IMR-90 (cell line): ENCODE measurements around the gene P2RX7. TPM values are rescaled to one million over a fixed set of nuclear protein-coding genes. Genes with fewer than 3 reads are reported as not detected.

Experiments
- ATAC-seq: fragments of 200-7000 bp; cut with Tn5 transposase; 2 replicates; pipeline ENCODE4 v1.9.1; 2020; ENCODE audit warnings: low read depth, mild to moderate bottlenecking, moderate library complexity
- BruUV-seq: library from RNA; stranded (reverse); fragments of 400-500 nt; replicated peaks from 2 replicates; lab custom pipeline; 2021; lab: Mats Ljungman, UMichigan
- CTCF ChIA-PET: fragments of 300-600 bp; formaldehyde crosslinking; extraction: SDS; loops from one replicate; lab custom pipeline; 2021; ENCODE audit warnings: antibody characterized with exemption; lab: Yijun Ruan, JAX
- POLR2A ChIA-PET: fragments of 300-600 bp; sonication (Branson Sonifier 250); formaldehyde crosslinking; loops from one replicate; lab custom pipeline; 2022; ENCODE audit warnings: antibody characterized with exemption; ENCODE audit not compliant: unreplicated experiment; lab: Charles Lee
- DNase-seq: peaks from one replicate; pipeline ENCODE4 v3.0.0; 2013
- H2AFZ ChIP-seq: replicated peaks from 2 replicates; pipeline ENCODE3; 2013; ENCODE audit warnings: low read length, mild to moderate bottlenecking; ENCODE audit not compliant: poor library complexity
- H2AK5ac ChIP-seq: 2 replicates; pipeline ENCODE4 v1.6.1; 2013; ENCODE audit warnings: low read depth, low read length, inconsistent platforms
- H2AK9ac ChIP-seq: replicated peaks from 2 replicates; pipeline ENCODE3; 2013; ENCODE audit warnings: mild to moderate bottlenecking, low read depth, low read length, moderate library complexity; ENCODE audit not compliant: poor library complexity
- H2BK120ac ChIP-seq: 2 replicates; pipeline ENCODE4 v1.6.1; 2013; ENCODE audit warnings: low read depth, low read length, inconsistent platforms
- H2BK15ac ChIP-seq: 3 replicates; pipeline ENCODE4 v1.6.1; 2013; ENCODE audit warnings: low read depth, low read length, inconsistent platforms
- H2BK20ac ChIP-seq: 2 replicates; pipeline ENCODE4 v1.6.1; 2013; ENCODE audit warnings: low read depth, mild to moderate bottlenecking, inconsistent platforms, low read length, moderate library complexity
- H2BK5ac ChIP-seq: 2 replicates; pipeline ENCODE4 v1.6.1; 2013; ENCODE audit warnings: mild to moderate bottlenecking, low read depth, low read length, inconsistent platforms; ENCODE audit not compliant: poor library complexity, severe bottlenecking
- H3K14ac ChIP-seq: replicated peaks from 2 replicates; pipeline ENCODE4 v1.6.1; 2013; ENCODE audit warnings: low read depth, low read length, inconsistent platforms
- H3K18ac ChIP-seq: 2 replicates; pipeline ENCODE4 v1.6.1; 2013; ENCODE audit warnings: low read depth, low read length, control low read depth
- H3K23ac ChIP-seq: 2 replicates; pipeline ENCODE4 v1.6.1; 2013; ENCODE audit warnings: low read depth, low read length, inconsistent platforms
- H3K27ac ChIP-seq: 2 replicates; pipeline ENCODE4 v1.5.1; 2013; ENCODE audit warnings: mild to moderate bottlenecking, control low read depth, low read length; ENCODE audit not compliant: insufficient read depth
- H3K27me3 ChIP-seq: 2 replicates; pipeline ENCODE4 v1.6.1; 2013; ENCODE audit warnings: low read length; ENCODE audit not compliant: control insufficient read depth, insufficient read depth
- H3K36me3 ChIP-seq: 2 replicates; pipeline ENCODE4 v1.6.1; 2013; ENCODE audit warnings: low read length, mixed read lengths; ENCODE audit not compliant: control insufficient read depth, insufficient read depth
- H3K4ac ChIP-seq: 2 replicates; pipeline ENCODE4 v1.6.1; 2013; ENCODE audit warnings: low read depth, low read length, inconsistent platforms
- H3K4me1 ChIP-seq: 2 replicates; pipeline ENCODE4 v1.6.1; 2013; ENCODE audit warnings: low read length, mixed read lengths; ENCODE audit not compliant: control insufficient read depth, insufficient read depth
- H3K4me2 ChIP-seq: 2 replicates; pipeline ENCODE4 v1.6.1; 2013; ENCODE audit warnings: low read depth, mild to moderate bottlenecking, control low read depth, low read length, moderate library complexity
- H3K4me3 ChIP-seq: 2 replicates; pipeline ENCODE4 v1.5.1; 2013; ENCODE audit warnings: low read depth, mild to moderate bottlenecking, control low read depth, low read length, moderate library complexity; ENCODE audit not compliant: insufficient read depth
- H3K56ac ChIP-seq: 2 replicates; pipeline ENCODE4 v1.6.1; 2013; ENCODE audit warnings: low read length, inconsistent platforms; ENCODE audit not compliant: insufficient read depth; ENCODE audit errors: extremely low read depth
- H3K79me1 ChIP-seq, 2 experiments: 2 replicates each; pipeline ENCODE4 v1.6.1; 2013; ENCODE audit warnings: low read length in 2 of 2, inconsistent platforms in 1 of 2, low read depth in 1 of 2
- H3K9ac ChIP-seq: 2 replicates; pipeline ENCODE4 v1.6.1; 2013; ENCODE audit warnings: low read depth, low read length, control low read depth
- H3K9me1 ChIP-seq: 2 replicates; pipeline ENCODE4 v1.6.1; 2013; ENCODE audit warnings: low read length, inconsistent platforms; ENCODE audit not compliant: insufficient read depth
- H3K9me3 ChIP-seq: 2 replicates; pipeline ENCODE4 v1.6.1; 2013; ENCODE audit warnings: low read length; ENCODE audit not compliant: control insufficient read depth, insufficient read depth
- H4K20me1 ChIP-seq: 2 replicates; pipeline ENCODE4 v1.6.1; 2013; ENCODE audit warnings: low read length, inconsistent platforms; ENCODE audit not compliant: insufficient read depth
- H4K5ac ChIP-seq: 2 replicates; pipeline ENCODE4 v1.6.1; 2013; ENCODE audit warnings: mild to moderate bottlenecking, low read depth, low read length, control low read depth
- H4K8ac ChIP-seq, 2 experiments: 2 replicates each; pipeline ENCODE4 v1.6.1; 2013; ENCODE audit warnings: low read depth in 2 of 2, low read length in 2 of 2, control low read depth in 1 of 2, inconsistent platforms in 1 of 2
- H4K91ac ChIP-seq: 2 replicates; pipeline ENCODE4 v1.6.1; 2013; ENCODE audit warnings: low read depth, low read length, inconsistent platforms; ENCODE audit not compliant: insufficient read depth
- BHLHE40 ChIP-seq: fragments of 150-350 bp; IDR thresholded peaks from 2 replicates; pipeline ENCODE4 v1.6.1; 2016; ENCODE audit warnings: mild to moderate bottlenecking, low read depth, low read length
- CEBPB ChIP-seq: IDR thresholded peaks from 2 replicates; pipeline ENCODE4 v1.6.1; 2012; ENCODE audit warnings: low read depth, low read length, improper control_type of control experiment
- FOS ChIP-seq: fragments of 150-350 bp; IDR thresholded peaks from 2 replicates; pipeline ENCODE4 v1.6.1; 2016; ENCODE audit warnings: low read depth, low read length
- MAFK ChIP-seq: IDR thresholded peaks from 2 replicates; pipeline ENCODE4 v1.6.1; 2012; ENCODE audit warnings: low read depth, low read length, improper control_type of control experiment
- MAZ ChIP-seq: IDR thresholded peaks from 2 replicates; pipeline ENCODE4 v1.6.1; 2012; ENCODE audit warnings: low read depth, mild to moderate bottlenecking, low read length, improper control_type of control experiment, moderate library complexity, borderline replicate concordance
- MXI1 ChIP-seq: IDR thresholded peaks from 2 replicates; pipeline ENCODE4 v1.6.1; 2012; ENCODE audit warnings: low read depth, mild to moderate bottlenecking, low read length, moderate library complexity, borderline replicate concordance
- NFE2L2 ChIP-seq: fragments of 150-350 bp; IDR thresholded peaks from 2 replicates; pipeline ENCODE4 v1.6.1; 2016; ENCODE audit warnings: low read depth, mild to moderate bottlenecking, low read length
- POLR2A ChIP-seq: IDR thresholded peaks from 2 replicates; pipeline ENCODE4 v1.6.1; 2012; ENCODE audit warnings: mild to moderate bottlenecking, low read depth, low read length
- RAD21 ChIP-seq: IDR thresholded peaks from 2 replicates; pipeline ENCODE4 v1.6.1; 2012; ENCODE audit warnings: low read length, improper control_type of control experiment
- RCOR1 ChIP-seq: IDR thresholded peaks from 2 replicates; pipeline ENCODE4 v1.6.1; 2012; ENCODE audit warnings: mild to moderate bottlenecking, low read length, improper control_type of control experiment; ENCODE audit not compliant: insufficient replicate concordance
- SMC3 ChIP-seq: fragments of 150-350 bp; IDR thresholded peaks from 2 replicates; pipeline ENCODE4 v1.6.1; 2016; ENCODE audit warnings: low read depth, mild to moderate bottlenecking, antibody characterized with exemption, low read length, moderate library complexity
- WGBS, 2 experiments: methylation state at CpG; one replicate each; pipeline versions ENCODE4 v1.1.5 to v1.1.7; 2013; ENCODE audit warnings: missing lambda C conversion rate in 2 of 2; ENCODE audit not compliant: insufficient read length in 1 of 2; ENCODE audit errors: extremely low coverage in 2 of 2; 5-methylcytosine and 5-hydroxymethylcytosine counted together
- dilution Hi-C: fragments of 300-500 bp; cut with HindIII; formaldehyde crosslinking; loops from one replicate; pipeline ENCODE4 v1.14.3; 2018; ENCODE audit warnings: low sequenced_read_pairs; ENCODE audit not compliant: unreplicated experiment
- in situ Hi-C: fragments of 300-500 bp; cut with MboI; formaldehyde crosslinking; loops from 3 replicates; pipeline ENCODE4 v1.14.3; 2019; ENCODE audit warnings: low sequenced_read_pairs, inconsistent platforms, mixed read lengths
- intact Hi-C: fragments of 100-400 bp; cut with micrococcal nuclease; formaldehyde crosslinking; loops from 2 replicates; pipeline ENCODE4 v1.10.0; 2022
- polyA plus RNA-seq, 3 experiments: library from polyadenylated mRNA; depleted of rRNA; stranded (reverse); fragments of >200 nt; gene quantifications; 2 replicates each; pipeline ENCODE4 v1.2.3, GENCODE V29; 2012; ENCODE audit warnings: low replicate concordance in 1 of 3
- total RNA-seq: library from RNA; depleted of rRNA; stranded (reverse); fragments of >200 nt; gene quantifications from 2 replicates; pipeline ENCODE4 v1.2.3, GENCODE V29; 2012
- TF ChIP-seq, protein P1 (sequence below): fragments of 150-350 bp; IDR thresholded peaks from 2 replicates; pipeline ENCODE4 v1.6.1; 2016; ENCODE audit warnings: low read depth, mild to moderate bottlenecking, low read length, moderate library complexity, borderline replicate concordance
- TF ChIP-seq, protein P2 (sequence below): fragments of 150-350 bp; IDR thresholded peaks from 2 replicates; pipeline ENCODE4 v1.6.1; 2017; ENCODE audit warnings: mild to moderate bottlenecking, antibody characterized with exemption, low read length, low read depth
- TF ChIP-seq, protein P3 (sequence below): conservative IDR thresholded peaks from 2 replicates; pipeline ENCODE4 v1.5.1; 2012; ENCODE audit warnings: mild to moderate bottlenecking, low read depth, low read length, improper control_type of control experiment

Gene P2RX7
- total and polyA plus RNA-seq, 2 of the 4 experiments (the other 2 are of a cell fraction): 0.07 to 0.18 TPM

DNA sequence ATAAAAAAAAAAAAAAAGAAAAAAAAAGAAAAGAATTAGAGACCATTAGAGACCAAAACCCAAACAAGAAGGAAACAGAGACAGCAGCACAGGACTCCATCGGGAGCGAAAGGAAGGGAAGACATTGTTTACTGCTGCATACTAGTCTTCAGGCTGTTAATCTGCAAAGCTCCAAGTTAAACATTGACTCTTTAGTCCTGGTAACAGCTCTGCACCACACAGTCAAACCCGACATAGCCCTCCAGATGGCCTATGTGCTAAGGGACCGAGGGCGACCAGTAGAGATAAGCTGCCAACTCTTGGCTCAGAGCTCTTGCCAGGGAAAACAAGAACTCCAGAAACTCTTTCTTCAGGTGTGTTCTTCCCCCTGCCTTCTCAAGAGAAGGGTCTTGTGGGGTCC, 85.1 kb downstream of the P2RX7 start:
- intact Hi-C loops: no loop called here
- Histone ChIP-seq H3K9ac (no peak overlapping the region), H3K4ac (no peak overlapping the region), H3K4me1 (peaks cover 3% of the 10 kb centered on the region; the same call in 1 of the 2 replicates), H3K9me1 (peaks cover 6% of the 10 kb centered on the region), H4K8ac (no peak overlapping the region), H3K4me3 (no peak overlapping the region), H3K27me3 (no peaks in the 10 kb centered on the region), H3K23ac (no peak overlapping the region), H3K14ac (no peak overlapping the region), H3K18ac (no peak overlapping the region), H2AK5ac (no peak overlapping the region), H3K36me3 (peaks cover 3% of the 10 kb centered on the region; the same call in 1 of the 2 replicates), H2BK15ac (no peak overlapping the region), H4K91ac (no peak overlapping the region), H4K5ac (no peak overlapping the region), H2AK9ac (no peak overlapping the region), H2BK5ac (no peak overlapping the region), H3K4me2 (no peak overlapping the region), H3K27ac (no peak overlapping the region), H4K20me1 (no peaks in the 10 kb centered on the region), H3K9me3 (no peaks in the 10 kb centered on the region), H3K79me1 (peaks cover 0 to 28% of the 10 kb centered on the region in 2 experiments; a peak in 2 of 4 replicates), H2AFZ (no peak overlapping the region), H3K56ac (no peak overlapping the region), H2BK20ac (no peak overlapping the region), H2BK120ac (no peak overlapping the region)
- TF ChIP-seq BHLHE40 (no peak), MAFK (no peak), NFE2L2 (no peak), SMC3 (no peak), FOS (no peak), POLR2A (no peak), MXI1 (no peak), RAD21 (no peak), CEBPB (no peak), MAZ (no peak), RCOR1 (no peak)
- TF ChIP-seq, protein P1, sequence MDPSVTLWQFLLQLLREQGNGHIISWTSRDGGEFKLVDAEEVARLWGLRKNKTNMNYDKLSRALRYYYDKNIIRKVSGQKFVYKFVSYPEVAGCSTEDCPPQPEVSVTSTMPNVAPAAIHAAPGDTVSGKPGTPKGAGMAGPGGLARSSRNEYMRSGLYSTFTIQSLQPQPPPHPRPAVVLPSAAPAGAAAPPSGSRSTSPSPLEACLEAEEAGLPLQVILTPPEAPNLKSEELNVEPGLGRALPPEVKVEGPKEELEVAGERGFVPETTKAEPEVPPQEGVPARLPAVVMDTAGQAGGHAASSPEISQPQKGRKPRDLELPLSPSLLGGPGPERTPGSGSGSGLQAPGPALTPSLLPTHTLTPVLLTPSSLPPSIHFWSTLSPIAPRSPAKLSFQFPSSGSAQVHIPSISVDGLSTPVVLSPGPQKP: no peak
- TF ChIP-seq, protein P2, sequence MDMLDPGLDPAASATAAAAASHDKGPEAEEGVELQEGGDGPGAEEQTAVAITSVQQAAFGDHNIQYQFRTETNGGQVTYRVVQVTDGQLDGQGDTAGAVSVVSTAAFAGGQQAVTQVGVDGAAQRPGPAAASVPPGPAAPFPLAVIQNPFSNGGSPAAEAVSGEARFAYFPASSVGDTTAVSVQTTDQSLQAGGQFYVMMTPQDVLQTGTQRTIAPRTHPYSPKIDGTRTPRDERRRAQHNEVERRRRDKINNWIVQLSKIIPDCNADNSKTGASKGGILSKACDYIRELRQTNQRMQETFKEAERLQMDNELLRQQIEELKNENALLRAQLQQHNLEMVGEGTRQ: no peak
- TF ChIP-seq, protein P3, sequence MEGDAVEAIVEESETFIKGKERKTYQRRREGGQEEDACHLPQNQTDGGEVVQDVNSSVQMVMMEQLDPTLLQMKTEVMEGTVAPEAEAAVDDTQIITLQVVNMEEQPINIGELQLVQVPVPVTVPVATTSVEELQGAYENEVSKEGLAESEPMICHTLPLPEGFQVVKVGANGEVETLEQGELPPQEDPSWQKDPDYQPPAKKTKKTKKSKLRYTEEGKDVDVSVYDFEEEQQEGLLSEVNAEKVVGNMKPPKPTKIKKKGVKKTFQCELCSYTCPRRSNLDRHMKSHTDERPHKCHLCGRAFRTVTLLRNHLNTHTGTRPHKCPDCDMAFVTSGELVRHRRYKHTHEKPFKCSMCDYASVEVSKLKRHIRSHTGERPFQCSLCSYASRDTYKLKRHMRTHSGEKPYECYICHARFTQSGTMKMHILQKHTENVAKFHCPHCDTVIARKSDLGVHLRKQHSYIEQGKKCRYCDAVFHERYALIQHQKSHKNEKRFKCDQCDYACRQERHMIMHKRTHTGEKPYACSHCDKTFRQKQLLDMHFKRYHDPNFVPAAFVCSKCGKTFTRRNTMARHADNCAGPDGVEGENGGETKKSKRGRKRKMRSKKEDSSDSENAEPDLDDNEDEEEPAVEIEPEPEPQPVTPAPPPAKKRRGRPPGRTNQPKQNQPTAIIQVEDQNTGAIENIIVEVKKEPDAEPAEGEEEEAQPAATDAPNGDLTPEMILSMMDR: no peak
- no TSS peak for BruUV-seq
- WGBS, 2 experiments: 93% methylated on average over 2 of the region's 5 CpGs; no CpG with 5 or more reads in 1 of the 2 experiments
- in situ Hi-C loops: no loop called here
- DNase-seq (no peak), ATAC-seq (no peak)
- ChIA-PET CTCF (interaction anchor here (2.0 kb wide), 1 partner anchor 13 kb away, joined by 6 read pairs; no protein-coding TSS in a partner anchor), POLR2A (no interaction called here)
- dilution Hi-C loops: no loop called here
